Fibroblast of the aortic adventitia (primary cell): Measurements from ENCODE around the gene NDUFS3. TPM values are rescaled to one million over a fixed set of nuclear protein-coding genes. Genes with fewer than 3 reads are reported as not detected.

Experiments used
- DNase-seq: peaks from one replicate; pipeline ENCODE4 v3.0.0-alpha.2; 2010; ENCODE audit warnings: low read depth
- H3K4me3 ChIP-seq: 2 replicates; pipeline ENCODE4 v1.5.1; 2011; ENCODE audit warnings: low read depth, mild to moderate bottlenecking, control low read depth, low read length, moderate library complexity
- CTCF ChIP-seq: IDR thresholded peaks from 2 replicates; pipeline ENCODE4 v1.5.1; 2011; ENCODE audit warnings: mild to moderate bottlenecking, low read length, control low read depth, inconsistent platforms; ENCODE audit not compliant: insufficient read depth
- total RNA-seq: library from RNA; depleted of rRNA; stranded (reverse); fragments of >200 nt; gene quantifications from 2 replicates; pipeline ENCODE4 v1.2.3, GENCODE V29; 2012; ENCODE audit warnings: low replicate concordance

Gene NDUFS3
- total RNA-seq, 1 donor = 56.5 TPM

GRCh38 chr11:47571895-47572294 lies 7.0 kb upstream of the NDUFS3 start:
- TF ChIP-seq CTCF = no peak
- no peak overlapping the region for H3K4me3 ChIP-seq
- peak; percentile 54 for DNase-seq

GRCh38 chr11:47572715-47573255 lies 6.1 kb upstream of the NDUFS3 start:
- peak; percentile 56 for DNase-seq
- no peak for TF ChIP-seq CTCF

DNA sequence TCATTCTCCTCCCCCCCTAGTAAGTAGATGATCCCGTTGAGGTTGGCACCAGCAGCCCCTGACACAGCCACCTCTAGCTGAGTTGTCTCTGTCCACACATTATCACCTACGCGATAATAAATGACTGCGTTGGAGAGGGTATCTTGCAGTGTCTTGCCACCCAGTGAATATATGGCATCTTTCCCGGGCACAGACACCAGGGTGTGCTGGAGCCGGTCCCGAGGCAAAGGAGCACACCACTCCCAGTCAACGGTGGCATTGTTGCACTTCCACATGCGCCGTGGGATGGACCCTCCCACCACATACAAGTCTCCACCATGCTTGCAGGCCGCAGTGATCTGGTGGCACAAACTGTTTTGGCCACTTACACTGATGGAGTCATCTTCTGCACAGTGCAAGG lies 5.6 kb upstream of the NDUFS3 start:
- H3K4me3 ChIP-seq = no peak overlapping the region
- no peak for DNase-seq
- TF ChIP-seq CTCF = no peak

More at GRCh38 chr11:47572715-47573255, 6.1 kb upstream of the NDUFS3 start:
- H3K4me3 ChIP-seq = no peak overlapping the region

DNA sequence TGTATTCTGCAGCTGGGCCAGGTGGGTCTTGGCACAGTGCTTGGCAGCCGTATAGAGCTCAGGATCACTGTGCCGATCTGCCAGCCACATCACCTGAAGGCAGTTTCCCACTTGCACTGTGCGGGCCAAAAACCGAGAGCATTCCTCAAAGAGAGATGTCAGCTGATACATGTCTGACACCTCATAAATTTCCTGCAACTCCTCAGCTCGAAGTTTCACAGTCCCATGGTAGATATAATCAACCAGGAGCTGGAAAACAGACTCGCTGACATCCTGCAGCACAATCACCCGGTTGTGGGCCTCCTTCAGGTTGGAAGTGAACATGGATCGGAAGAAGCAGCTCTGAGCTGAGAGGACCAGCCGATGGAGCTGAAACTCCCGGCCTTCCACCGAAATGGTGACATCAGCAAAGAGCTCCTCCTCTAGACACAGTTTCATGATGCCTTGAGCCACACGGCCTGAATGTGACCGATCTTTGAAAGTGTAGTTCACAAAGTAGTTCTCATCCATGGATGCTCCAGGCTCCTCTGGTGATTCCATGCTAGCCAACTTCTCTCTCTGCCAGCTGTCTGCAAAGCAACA lies 1.3 kb upstream of the NDUFS3 start:
- TF ChIP-seq CTCF = no peak
- no peak for DNase-seq
- H3K4me3 ChIP-seq = peak overlapping the region; percentile 96

DNA sequence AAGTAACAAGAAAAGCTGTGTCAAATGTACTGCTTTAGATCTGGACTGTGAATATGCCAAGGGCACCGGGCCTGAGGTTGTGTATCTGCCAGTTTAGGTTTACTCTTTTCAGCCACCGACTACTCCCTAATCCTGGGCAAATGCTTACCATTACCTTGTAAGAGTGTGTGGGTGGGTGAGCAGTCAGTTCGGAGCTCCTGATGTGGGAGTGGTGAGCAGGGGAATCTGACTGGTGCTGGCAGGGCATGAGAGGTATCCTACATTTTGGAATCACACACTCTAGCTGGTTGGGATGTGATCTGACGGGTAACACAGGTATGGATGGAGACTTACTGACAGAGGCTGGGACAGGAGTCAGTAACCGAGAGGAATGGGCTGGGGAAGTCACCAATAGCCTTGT lies 5.0 kb downstream of the NDUFS3 start:
- DNase-seq = no peak
- no peak for TF ChIP-seq CTCF
- no peak overlapping the region for H3K4me3 ChIP-seq

- H3K4me3 ChIP-seq = no peak within 1 kb of the TSS
- TF ChIP-seq CTCF = no peak
- peak; percentile 41 for DNase-seq
These were observed 7.4 kb downstream of the NDUFS3 start, which contains the start of gene FAM180B for GRCh38 chr11:47586098-47586855. Gene FAM180B, plus strand, starts transcription at chr11:47586678. Its CDS starts 91 bp downstream, at chr11:47586769.
